Retinal pigment epithelial cell (primary cell): Measurements from ENCODE around the gene IL1RAPL1.

Experiments used
- DNase-seq: peaks from one replicate; pipeline ENCODE4 v3.0.0-alpha.2; 2010; ENCODE audit warnings: low read depth
- H3K4me3 ChIP-seq: 2 replicates; pipeline ENCODE4 v1.5.1; 2011; ENCODE audit warnings: mild to moderate bottlenecking, low read length, control low read depth, moderate library complexity
- TF ChIP-seq, protein P1 (sequence below): conservative IDR thresholded peaks from 2 replicates; pipeline ENCODE4 v1.5.1; 2011; ENCODE audit warnings: low read depth, low read length, control low read depth, inconsistent platforms

IL1RAPL1 gene

DNA sequence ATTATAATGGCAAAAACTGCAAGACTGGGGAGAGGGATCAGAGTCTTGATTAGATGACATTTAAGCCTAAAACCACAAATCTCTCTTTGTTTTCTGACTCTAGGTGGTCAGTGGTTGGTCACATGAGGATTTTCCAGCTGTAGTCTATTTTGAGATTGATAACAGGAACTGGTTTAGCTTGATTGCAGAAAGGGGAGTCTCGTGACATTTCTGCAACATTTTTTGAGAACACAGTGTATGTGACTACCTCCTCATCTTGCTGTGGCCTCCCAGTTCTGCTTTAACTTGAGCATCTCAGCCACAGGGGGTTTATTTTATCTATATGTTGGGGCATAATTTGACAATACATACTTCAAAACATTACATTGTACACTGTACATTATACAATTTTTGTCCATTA lies 901.7 kb downstream of the IL1RAPL1 start:
- no peak overlapping the region for H3K4me3 ChIP-seq
- DNase-seq, result no peak
- TF ChIP-seq, protein P1, sequence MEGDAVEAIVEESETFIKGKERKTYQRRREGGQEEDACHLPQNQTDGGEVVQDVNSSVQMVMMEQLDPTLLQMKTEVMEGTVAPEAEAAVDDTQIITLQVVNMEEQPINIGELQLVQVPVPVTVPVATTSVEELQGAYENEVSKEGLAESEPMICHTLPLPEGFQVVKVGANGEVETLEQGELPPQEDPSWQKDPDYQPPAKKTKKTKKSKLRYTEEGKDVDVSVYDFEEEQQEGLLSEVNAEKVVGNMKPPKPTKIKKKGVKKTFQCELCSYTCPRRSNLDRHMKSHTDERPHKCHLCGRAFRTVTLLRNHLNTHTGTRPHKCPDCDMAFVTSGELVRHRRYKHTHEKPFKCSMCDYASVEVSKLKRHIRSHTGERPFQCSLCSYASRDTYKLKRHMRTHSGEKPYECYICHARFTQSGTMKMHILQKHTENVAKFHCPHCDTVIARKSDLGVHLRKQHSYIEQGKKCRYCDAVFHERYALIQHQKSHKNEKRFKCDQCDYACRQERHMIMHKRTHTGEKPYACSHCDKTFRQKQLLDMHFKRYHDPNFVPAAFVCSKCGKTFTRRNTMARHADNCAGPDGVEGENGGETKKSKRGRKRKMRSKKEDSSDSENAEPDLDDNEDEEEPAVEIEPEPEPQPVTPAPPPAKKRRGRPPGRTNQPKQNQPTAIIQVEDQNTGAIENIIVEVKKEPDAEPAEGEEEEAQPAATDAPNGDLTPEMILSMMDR, result no peak

GRCh38 chrX:29490606-29491005 lies 903.4 kb downstream of the IL1RAPL1 start:
- TF ChIP-seq, protein P1, result no peak
- no peak for DNase-seq
- H3K4me3 ChIP-seq, result no peak overlapping the region

DNA sequence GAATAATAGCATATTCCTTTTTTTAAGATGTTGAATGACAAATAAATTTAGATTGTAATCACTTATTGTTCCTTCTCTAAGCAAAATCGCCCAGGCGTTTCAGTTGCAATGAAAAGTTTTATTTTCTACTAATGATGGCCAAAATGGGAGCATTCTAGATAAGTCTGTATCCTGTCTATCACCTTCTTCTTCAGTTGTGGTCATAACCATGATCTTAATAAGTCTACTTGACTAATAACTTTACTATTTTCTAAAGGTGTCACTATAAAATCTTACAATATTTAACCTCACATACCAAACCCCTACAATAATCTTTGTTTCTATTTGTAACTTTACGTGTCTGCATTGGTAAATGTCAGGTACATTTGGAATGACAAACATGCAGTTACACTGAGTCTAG lies 904.4 kb downstream of the IL1RAPL1 start:
- no peak for DNase-seq

DNA sequence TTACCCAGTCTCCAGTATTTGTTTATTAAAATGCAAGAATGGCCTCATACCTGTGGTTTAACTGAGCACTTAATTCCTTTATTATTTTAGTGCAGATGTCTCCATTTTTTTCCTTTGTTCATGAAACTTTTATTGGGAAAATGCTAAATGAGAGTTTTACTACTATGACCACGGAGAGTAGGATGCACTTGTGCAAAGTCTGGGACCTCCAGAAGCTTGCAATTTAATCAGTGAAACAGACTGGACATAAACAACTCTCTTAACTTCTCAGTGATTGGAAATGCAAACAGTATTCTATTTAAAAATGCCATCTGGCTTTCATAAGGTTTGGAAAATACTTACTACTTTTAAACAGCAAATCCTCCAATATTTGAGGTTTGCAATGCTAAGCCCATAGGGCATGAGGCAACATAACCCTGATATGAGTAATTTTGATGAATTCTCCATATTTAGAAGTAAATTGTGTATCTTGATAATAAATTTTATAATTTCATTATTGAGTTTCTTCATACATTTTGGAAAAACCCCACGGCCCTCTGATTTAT lies 909.5 kb downstream of the IL1RAPL1 start:
- H3K4me3 ChIP-seq, result no peak overlapping the region
- DNase-seq, result no peak
- TF ChIP-seq, protein P1, result no peak

More for the DNA sequence above, 904.4 kb downstream of the IL1RAPL1 start:
- no peak overlapping the region for H3K4me3 ChIP-seq
- TF ChIP-seq, protein P1, result no peak

- TF ChIP-seq, protein P1, result no peak
- H3K4me3 ChIP-seq, result no peak overlapping the region
These were observed 919.5 kb downstream of the IL1RAPL1 start for GRCh38 chrX:29506729-29507128.

DNA sequence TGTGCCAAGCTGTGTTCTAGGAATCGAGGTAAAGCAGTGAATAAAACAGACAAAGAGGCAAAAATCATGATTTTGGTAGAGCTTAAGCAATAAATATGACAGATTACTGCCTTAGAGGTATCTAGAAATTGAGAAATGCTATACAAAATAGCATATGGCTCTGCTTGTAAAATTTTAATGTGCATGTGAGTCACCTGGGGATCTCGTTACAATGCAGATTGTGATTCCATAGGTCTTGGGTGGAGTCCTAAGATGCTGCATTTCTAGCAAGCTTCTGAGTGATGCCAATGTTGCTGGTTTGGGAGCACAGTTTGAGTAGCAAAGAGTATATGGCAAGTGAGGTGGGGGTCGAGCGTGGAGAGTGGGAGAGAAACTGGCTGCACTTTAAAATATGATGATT lies 930.9 kb downstream of the IL1RAPL1 start:
- no peak overlapping the region for H3K4me3 ChIP-seq
- TF ChIP-seq, protein P1, result no peak
- DNase-seq, result no peak

More at GRCh38 chrX:29506729-29507128, 919.5 kb downstream of the IL1RAPL1 start:
- no peak for DNase-seq

- DNase-seq, result no peak
- TF ChIP-seq, protein P1, result no peak
- H3K4me3 ChIP-seq, result no peak overlapping the region
These were observed 941.0 kb downstream of the IL1RAPL1 start for GRCh38 chrX:29528281-29528680.
